ENCODE results near the gene YARS1. TPM values are rescaled to one million over a fixed set of nuclear protein-coding genes. Genes with fewer than 3 reads are reported as not detected.

The YARS1 gene
- total RNA-seq, 4 donors from 2014 or later: 29.1 to 54.1 (median 46.0) TPM

DNA sequence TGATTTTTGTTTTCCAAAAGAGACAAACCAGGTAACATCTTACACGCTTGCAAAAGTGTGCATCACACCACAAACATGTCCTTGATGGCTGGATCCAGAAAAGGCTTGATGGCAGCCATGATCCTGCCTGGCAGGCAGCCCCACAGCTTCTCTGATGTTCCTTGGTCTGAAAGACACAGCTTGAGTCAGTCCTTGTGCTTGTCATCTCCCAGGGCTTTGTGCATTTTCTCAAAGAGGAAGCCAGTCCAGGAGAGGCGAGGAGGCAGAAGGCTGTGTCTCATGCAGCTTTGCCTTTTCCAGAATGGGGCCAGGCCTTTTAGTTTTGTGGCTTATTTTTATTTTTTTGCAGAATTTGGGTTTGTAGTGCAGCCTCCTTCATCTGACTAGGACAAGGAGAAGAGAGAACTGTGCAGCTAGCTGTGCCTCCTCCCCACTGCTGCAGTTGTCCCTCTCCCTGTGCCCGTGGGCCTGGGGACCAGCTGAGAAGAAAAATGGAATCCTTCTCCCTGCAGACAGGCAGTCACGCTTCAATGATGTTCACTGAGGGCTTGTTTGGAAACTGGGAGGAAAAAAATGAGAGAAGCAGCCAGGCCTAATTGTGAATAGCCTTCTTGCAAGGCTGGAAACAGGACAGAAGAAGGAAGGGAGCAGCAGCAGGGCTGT lies 46.2 kb upstream of the YARS1 start:
- no peak overlapping the region for H3K27ac ChIP-seq
- H3K4me3 ChIP-seq: no peak overlapping the region
- H3K36me3 ChIP-seq: peaks cover 0 to 53% of the 10 kb centered on the region in 2 donors
- no peak for TF ChIP-seq POLR2AphosphoS5 (IDR thresholded peaks at IDR 0.05)
- no peak for TF ChIP-seq POLR2A (IDR thresholded peaks at IDR 0.05)
- TF ChIP-seq, protein P1, sequence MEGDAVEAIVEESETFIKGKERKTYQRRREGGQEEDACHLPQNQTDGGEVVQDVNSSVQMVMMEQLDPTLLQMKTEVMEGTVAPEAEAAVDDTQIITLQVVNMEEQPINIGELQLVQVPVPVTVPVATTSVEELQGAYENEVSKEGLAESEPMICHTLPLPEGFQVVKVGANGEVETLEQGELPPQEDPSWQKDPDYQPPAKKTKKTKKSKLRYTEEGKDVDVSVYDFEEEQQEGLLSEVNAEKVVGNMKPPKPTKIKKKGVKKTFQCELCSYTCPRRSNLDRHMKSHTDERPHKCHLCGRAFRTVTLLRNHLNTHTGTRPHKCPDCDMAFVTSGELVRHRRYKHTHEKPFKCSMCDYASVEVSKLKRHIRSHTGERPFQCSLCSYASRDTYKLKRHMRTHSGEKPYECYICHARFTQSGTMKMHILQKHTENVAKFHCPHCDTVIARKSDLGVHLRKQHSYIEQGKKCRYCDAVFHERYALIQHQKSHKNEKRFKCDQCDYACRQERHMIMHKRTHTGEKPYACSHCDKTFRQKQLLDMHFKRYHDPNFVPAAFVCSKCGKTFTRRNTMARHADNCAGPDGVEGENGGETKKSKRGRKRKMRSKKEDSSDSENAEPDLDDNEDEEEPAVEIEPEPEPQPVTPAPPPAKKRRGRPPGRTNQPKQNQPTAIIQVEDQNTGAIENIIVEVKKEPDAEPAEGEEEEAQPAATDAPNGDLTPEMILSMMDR (IDR thresholded peaks at IDR 0.05): no peak
- no peak for TF ChIP-seq EP300 (IDR thresholded peaks at IDR 0.05)
- peaks cover 4 to 52% (median 10%) of the 10 kb centered on the region in 3 donors for H3K4me1 ChIP-seq
- no peak for ATAC-seq
- H3K9me3 ChIP-seq: no peaks in the 10 kb centered on the region
- H3K27me3 ChIP-seq: no peaks in the 10 kb centered on the region
- WGBS, 2 donors (ENCODE audit: low coverage in 1 of 2): 75 to 84% methylated on average over 2 to 3 of the region's 4 CpGs

DNA sequence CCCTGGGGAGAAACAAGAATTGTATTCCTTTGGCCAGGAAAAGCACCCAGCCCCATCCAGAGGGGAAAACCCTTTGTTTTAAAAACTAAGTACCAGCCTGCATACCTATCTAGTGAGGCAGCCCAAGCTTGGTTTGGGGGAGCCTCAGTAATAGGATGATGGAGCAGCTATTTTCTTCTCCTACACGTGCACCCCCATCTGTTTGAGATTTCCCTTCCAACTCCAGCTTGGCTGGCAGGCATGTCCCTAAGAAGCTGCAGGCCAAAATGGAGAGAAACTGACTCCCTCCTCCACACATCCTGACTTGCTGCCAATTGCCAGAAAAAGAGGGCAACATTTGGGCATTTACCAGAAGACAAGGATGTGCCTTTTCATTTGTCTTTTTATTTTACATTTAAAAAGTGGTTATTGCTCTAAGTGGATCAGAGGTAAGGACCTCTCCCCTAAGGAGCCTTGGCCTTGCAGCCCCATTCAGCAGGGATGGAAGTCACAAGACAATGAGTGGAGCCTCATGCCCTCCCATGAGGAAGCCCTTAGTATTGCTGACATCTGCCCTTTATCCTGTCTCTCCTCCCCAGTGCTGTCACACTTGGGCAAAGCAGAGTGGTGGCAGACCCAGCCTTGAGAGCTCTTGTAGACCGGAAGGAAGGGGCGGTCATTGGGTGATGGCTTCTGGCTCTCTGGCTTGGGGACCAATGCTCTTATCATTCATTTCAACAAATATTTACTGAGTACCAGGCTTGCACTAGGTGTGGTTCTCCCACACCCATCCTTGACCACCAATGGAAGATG lies 44.9 kb upstream of the YARS1 start:
- Histone ChIP-seq H3K36me3 (peaks cover 0 to 54% of the 10 kb centered on the region in 2 donors), H3K4me1 (peaks cover 4 to 52% (median 10%) of the 10 kb centered on the region in 3 donors), H3K4me3 (no peak overlapping the region), H3K9me3 (no peaks in the 10 kb centered on the region), H3K27ac (no peak overlapping the region), H3K27me3 (no peaks in the 10 kb centered on the region)
- WGBS, 2 donors (ENCODE audit: low coverage in 1 of 2): 64% methylated on average over 2 of the region's 3 CpGs; no CpG with 5 or more reads in 1 of the 2 donors
- no peak for ATAC-seq
- no peak for TF ChIP-seq POLR2AphosphoS5 (IDR thresholded peaks at IDR 0.05)
- TF ChIP-seq POLR2A (IDR thresholded peaks at IDR 0.05): no peak

DNA sequence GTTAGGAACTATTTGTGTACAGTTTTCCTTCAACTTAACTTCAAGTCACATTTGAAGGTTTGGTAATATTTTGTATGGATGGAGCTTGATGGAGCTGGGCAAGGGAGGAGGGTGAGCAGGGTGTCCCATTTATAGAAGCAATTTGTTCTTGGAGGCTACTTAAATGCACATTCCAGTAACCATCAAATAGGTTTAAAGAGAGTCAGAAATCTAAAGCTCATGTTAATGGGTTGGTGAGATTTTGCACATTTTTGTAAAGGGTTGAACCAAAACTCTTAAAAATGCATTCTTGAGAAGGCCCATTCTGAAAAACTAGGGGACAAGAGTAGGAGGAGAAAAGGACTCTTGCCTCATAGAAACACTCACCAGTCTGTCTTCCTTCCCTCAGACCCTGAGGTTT lies 43.4 kb upstream of the YARS1 start:
- ATAC-seq: no peak
- peaks cover 0 to 70% of the 10 kb centered on the region in 2 donors for H3K36me3 ChIP-seq
- no peaks in the 10 kb centered on the region for H3K27me3 ChIP-seq
- no peak overlapping the region for H3K27ac ChIP-seq
- peaks cover 4 to 44% (median 10%) of the 10 kb centered on the region in 3 donors for H3K4me1 ChIP-seq
- H3K9me3 ChIP-seq: no peaks in the 10 kb centered on the region
- TF ChIP-seq EP300 (IDR thresholded peaks at IDR 0.05) (no peak), POLR2AphosphoS5 (IDR thresholded peaks at IDR 0.05) (no peak), POLR2A (IDR thresholded peaks at IDR 0.05) (no peak)
- TF ChIP-seq, protein P1 (IDR thresholded peaks at IDR 0.05): no peak
- no peak overlapping the region for H3K4me3 ChIP-seq

DNA sequence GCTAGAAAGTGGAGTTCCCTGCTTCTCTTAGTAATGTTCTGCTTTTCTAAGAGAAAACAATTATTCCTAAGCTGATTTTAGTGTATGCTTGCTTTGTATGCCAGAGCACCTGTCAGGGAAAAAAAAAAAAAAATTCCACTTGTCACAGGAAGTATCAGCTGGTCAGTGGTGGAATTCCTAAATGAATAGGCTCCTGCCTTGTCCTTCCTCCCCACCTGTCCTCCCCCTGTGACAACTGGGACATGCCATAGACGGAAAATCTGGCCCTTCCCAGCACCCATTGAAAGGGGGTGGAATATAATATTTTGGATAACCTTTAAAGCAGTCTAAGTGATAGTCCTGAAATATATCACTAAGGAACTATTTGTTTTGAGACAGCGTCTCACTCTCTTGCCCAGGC lies 42.8 kb upstream of the YARS1 start:
- peaks cover 4 to 38% (median 10%) of the 10 kb centered on the region in 3 donors for H3K4me1 ChIP-seq

DNA sequence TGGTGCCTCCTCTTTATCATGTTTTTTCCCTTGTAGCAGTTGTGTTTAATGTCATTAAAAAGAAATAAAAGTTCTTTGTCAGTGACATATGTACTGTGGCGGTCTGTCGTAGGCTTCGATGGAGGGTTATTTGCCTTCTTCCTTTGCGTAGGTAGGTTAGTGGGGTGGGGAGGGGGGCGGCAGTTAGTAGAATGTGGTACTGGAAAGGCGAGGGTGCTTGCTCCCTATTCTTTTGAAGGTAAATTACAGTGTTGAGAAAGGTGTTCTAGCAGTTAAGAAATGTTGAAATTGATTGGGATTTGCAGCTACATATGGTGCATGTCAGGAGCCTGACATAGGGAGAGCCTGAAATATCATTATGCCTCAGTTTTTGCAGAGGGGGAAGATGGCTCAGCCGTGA lies 41.6 kb upstream of the YARS1 start:
- Histone ChIP-seq H3K36me3 (peaks cover 0 to 76% of the 10 kb centered on the region in 2 donors), H3K4me3 (no peak overlapping the region), H3K4me1 (peaks cover 4 to 29% (median 10%) of the 10 kb centered on the region in 3 donors), H3K9me3 (no peaks in the 10 kb centered on the region), H3K27ac (no peak overlapping the region), H3K27me3 (no peaks in the 10 kb centered on the region)
- no peak for TF ChIP-seq EP300 (IDR thresholded peaks at IDR 0.05)
- TF ChIP-seq POLR2A (IDR thresholded peaks at IDR 0.05): no peak
- TF ChIP-seq, protein P1 (IDR thresholded peaks at IDR 0.05): no peak
- no peak for TF ChIP-seq POLR2AphosphoS5 (IDR thresholded peaks at IDR 0.05)
- 76 to 93% methylated on average over 5 to 7 of the region's 7 CpGs for WGBS, 2 donors (ENCODE audit: low coverage in 1 of 2)
- no peak for ATAC-seq

More for the DNA sequence above, 42.8 kb upstream of the YARS1 start:
- 63 to 92% methylated on average over 1 to 2 of the region's 2 CpGs for WGBS, 2 donors (ENCODE audit: low coverage in 1 of 2)
- no peaks in the 10 kb centered on the region for H3K27me3 ChIP-seq
- H3K9me3 ChIP-seq: no peaks in the 10 kb centered on the region
- H3K36me3 ChIP-seq: peaks cover 0 to 75% of the 10 kb centered on the region in 2 donors
- H3K27ac ChIP-seq: no peak overlapping the region
- ATAC-seq: no peak
- TF ChIP-seq, protein P1 (IDR thresholded peaks at IDR 0.05): no peak
- TF ChIP-seq POLR2A (IDR thresholded peaks at IDR 0.05) (no peak), POLR2AphosphoS5 (IDR thresholded peaks at IDR 0.05) (no peak), EP300 (IDR thresholded peaks at IDR 0.05) (no peak)
- H3K4me3 ChIP-seq: no peak overlapping the region
